ENCODE results near the gene RDM1.

DNA sequence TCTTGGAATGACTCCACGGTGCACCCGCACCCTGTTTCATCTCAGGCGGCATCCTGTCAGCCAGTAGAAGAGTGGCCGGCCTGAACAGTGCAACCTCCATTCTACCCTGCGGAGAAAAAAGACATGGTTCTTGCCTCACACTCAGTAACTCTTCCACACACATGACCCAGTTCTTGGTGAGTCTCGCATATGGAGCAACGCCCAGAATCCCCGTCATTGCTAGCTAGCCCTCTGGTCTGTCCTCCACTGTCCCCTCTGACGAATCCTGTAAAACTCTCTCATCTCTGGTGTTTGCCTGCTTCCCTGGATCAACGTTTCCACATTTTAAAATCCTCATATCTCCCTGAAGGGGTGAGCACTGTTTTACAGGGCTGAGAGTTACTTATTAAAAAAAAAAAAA is 4.2 kb upstream of the RDM1 start:
- TF ChIP-seq, protein P1, sequence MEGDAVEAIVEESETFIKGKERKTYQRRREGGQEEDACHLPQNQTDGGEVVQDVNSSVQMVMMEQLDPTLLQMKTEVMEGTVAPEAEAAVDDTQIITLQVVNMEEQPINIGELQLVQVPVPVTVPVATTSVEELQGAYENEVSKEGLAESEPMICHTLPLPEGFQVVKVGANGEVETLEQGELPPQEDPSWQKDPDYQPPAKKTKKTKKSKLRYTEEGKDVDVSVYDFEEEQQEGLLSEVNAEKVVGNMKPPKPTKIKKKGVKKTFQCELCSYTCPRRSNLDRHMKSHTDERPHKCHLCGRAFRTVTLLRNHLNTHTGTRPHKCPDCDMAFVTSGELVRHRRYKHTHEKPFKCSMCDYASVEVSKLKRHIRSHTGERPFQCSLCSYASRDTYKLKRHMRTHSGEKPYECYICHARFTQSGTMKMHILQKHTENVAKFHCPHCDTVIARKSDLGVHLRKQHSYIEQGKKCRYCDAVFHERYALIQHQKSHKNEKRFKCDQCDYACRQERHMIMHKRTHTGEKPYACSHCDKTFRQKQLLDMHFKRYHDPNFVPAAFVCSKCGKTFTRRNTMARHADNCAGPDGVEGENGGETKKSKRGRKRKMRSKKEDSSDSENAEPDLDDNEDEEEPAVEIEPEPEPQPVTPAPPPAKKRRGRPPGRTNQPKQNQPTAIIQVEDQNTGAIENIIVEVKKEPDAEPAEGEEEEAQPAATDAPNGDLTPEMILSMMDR (IDR thresholded peaks at IDR 0.05) = no peak
- no peak for TF ChIP-seq POLR2A (IDR thresholded peaks at IDR 0.05)
